ENCODE results near the gene CSH1.
"Not testable (repeated sequence)": the region's sequence is repeated elsewhere in the genome, so short reads cannot be mapped to it uniquely, and the experiment has no call there.

Gene CSH1

DNA sequence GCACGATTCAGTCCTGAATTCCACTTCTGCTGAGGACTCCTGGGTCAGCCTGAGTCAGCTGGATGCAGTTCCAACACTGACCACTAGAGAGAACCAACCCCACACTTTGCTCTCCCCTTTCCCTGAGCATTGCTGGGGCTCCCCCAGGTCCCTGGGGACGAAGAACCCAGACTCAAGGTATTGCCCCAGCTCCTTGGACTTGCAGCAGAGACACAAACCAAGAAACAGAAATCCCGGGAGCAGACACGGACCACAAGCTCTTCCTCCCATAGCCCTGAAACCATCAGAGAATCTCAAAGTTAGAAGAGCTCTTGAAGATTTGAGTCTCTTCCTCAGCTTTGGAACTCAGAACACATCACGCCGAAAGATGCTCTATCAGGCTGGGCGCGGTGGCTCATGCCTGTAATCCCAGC is 22.9 kb upstream of the CSH1 start:
- Histone ChIP-seq H3K4me2 (ENCODE audit: insufficient read depth, low read length) (no peak overlapping the region), H3K4me1 (ENCODE audit: insufficient read depth, low read length) (0 out of 2 replicates have a peak, but pooled peaks cover 2% of the 10 kb centered on the region)
- peak; percentile 98 for ATAC-seq (ENCODE audit: insufficient read depth, low read depth)

DNA sequence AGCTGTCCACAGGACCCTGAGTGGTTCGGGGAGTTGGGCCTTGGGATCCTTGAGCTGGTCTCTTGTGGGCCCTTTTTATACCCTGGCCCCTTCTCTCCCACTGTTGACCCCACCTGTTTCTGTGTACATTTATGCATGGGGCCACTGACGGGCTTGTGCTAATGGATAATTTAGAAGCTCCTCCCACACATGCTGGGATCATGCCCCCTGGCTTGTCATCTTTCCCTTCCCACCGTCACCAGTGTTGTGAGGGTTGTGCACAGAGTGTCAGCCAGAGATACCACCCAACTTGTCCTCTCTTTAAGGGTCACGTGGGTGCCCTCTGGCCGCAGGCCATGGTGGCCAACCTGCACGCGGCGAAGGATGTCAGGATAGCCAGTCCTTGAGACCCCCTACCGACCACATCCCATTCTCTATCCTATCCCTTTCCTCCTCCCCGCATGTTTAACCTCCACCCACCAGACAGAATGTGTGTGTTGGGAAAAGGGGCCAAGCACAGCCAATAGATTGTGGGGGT is 22.5 kb upstream of the CSH1 start, which contains the start of gene GH1:
GH1 (minus strand) TSS at position 51 of the 517 bp plus-strand sequence. CDS start 63 bp downstream, outside the sequence.
- H2AFZ ChIP-seq (ENCODE audit: low read depth, low read length); H3K4me1 ChIP-seq (ENCODE audit: insufficient read depth, low read length); H3K79me2 ChIP-seq (ENCODE audit: insufficient read depth, low read length); H3K4me2 ChIP-seq (ENCODE audit: insufficient read depth, low read length); H3K36me3 ChIP-seq (ENCODE audit: insufficient read depth, low read length); H3K27ac ChIP-seq (ENCODE audit: low read length); H3K4me3 ChIP-seq (ENCODE audit: low read depth in 1 of 2, low read length in 2 of 2); H3K9ac ChIP-seq (ENCODE audit: low read depth, low read length); H4K20me1 ChIP-seq (ENCODE audit: insufficient read depth, low read length); H3K27me3 ChIP-seq (ENCODE audit: insufficient read depth, low read length, poor library complexity); DNase-seq; H3K9me3 ChIP-seq (ENCODE audit: insufficient read depth, low read length, severe bottlenecking); ATAC-seq (ENCODE audit: insufficient read depth, low read depth): not testable (repeated sequence)

More for the DNA sequence above, 22.9 kb upstream of the CSH1 start:
- H3K4me3 ChIP-seq (ENCODE audit: low read depth in 1 of 2, low read length in 2 of 2): no peak overlapping the region
- H2AFZ ChIP-seq (ENCODE audit: low read depth, low read length): no peak overlapping the region
- TF ChIP-seq, protein P1, sequence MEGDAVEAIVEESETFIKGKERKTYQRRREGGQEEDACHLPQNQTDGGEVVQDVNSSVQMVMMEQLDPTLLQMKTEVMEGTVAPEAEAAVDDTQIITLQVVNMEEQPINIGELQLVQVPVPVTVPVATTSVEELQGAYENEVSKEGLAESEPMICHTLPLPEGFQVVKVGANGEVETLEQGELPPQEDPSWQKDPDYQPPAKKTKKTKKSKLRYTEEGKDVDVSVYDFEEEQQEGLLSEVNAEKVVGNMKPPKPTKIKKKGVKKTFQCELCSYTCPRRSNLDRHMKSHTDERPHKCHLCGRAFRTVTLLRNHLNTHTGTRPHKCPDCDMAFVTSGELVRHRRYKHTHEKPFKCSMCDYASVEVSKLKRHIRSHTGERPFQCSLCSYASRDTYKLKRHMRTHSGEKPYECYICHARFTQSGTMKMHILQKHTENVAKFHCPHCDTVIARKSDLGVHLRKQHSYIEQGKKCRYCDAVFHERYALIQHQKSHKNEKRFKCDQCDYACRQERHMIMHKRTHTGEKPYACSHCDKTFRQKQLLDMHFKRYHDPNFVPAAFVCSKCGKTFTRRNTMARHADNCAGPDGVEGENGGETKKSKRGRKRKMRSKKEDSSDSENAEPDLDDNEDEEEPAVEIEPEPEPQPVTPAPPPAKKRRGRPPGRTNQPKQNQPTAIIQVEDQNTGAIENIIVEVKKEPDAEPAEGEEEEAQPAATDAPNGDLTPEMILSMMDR (IDR thresholded peaks at IDR 0.05; ENCODE audit: borderline replicate concordance, extremely low read depth, low read length, poor library complexity, severe bottlenecking): peak; percentile 95
- TF ChIP-seq EZH2 (IDR thresholded peaks at IDR 0.05; ENCODE audit: borderline replicate concordance, low read depth, low read length, severe bottlenecking): no peak
- H3K9me3 ChIP-seq (ENCODE audit: insufficient read depth, low read length, severe bottlenecking): no peaks in the 10 kb centered on the region
- H3K27ac ChIP-seq (ENCODE audit: low read length): no peak overlapping the region
- no peaks in the 10 kb centered on the region for H4K20me1 ChIP-seq (ENCODE audit: insufficient read depth, low read length)
- peak; percentile 72 for DNase-seq
- H3K79me2 ChIP-seq (ENCODE audit: insufficient read depth, low read length): no peaks in the 10 kb centered on the region
- H3K27me3 ChIP-seq (ENCODE audit: insufficient read depth, low read length, poor library complexity): peaks cover 2% of the 10 kb centered on the region
- no peaks in the 10 kb centered on the region for H3K36me3 ChIP-seq (ENCODE audit: insufficient read depth, low read length)
- no peak overlapping the region for H3K9ac ChIP-seq (ENCODE audit: low read depth, low read length)

DNA sequence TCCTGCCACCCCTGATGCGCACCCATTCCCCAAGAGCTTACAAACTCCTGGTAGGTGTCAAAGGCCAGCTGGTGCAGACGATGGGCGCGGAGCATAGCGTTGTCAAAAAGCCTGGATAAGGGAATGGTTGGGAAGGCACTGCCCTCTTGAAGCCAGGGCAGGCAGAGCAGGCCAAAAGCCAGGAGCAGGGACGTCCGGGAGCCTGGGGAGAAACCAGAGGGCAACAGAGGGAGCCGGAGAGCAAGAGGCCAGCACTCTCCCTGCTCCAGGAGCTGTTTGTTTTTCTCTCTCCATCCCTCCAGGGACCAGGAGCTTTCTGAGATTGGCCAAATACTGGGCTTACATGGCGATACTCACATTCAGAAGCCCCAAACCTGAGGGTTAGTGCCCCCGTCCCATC is 21.9 kb upstream of the CSH1 start:
- Histone ChIP-seq H3K27ac (ENCODE audit: low read length) (no peak overlapping the region), H2AFZ (ENCODE audit: low read depth, low read length) (no peak overlapping the region), H3K4me3 (ENCODE audit: low read depth in 1 of 2, low read length in 2 of 2) (no peak overlapping the region), H3K4me2 (ENCODE audit: insufficient read depth, low read length) (no peak overlapping the region), H4K20me1 (ENCODE audit: insufficient read depth, low read length) (no peaks in the 10 kb centered on the region), H3K9ac (ENCODE audit: low read depth, low read length) (no peak overlapping the region), H3K79me2 (ENCODE audit: insufficient read depth, low read length) (no peaks in the 10 kb centered on the region), H3K4me1 (ENCODE audit: insufficient read depth, low read length) (0 out of 2 replicates have a peak, but pooled peaks cover 2% of the 10 kb centered on the region), H3K36me3 (ENCODE audit: insufficient read depth, low read length) (no peaks in the 10 kb centered on the region), H3K9me3 (ENCODE audit: insufficient read depth, low read length, severe bottlenecking) (no peaks in the 10 kb centered on the region), H3K27me3 (ENCODE audit: insufficient read depth, low read length, poor library complexity) (peaks cover 2% of the 10 kb centered on the region)
- DNase-seq: no peak
- no peak for ATAC-seq (ENCODE audit: insufficient read depth, low read depth)
- TF ChIP-seq, protein P1 (IDR thresholded peaks at IDR 0.05; ENCODE audit: borderline replicate concordance, extremely low read depth, low read length, poor library complexity, severe bottlenecking): peak; percentile 5
- no peak for TF ChIP-seq EZH2 (IDR thresholded peaks at IDR 0.05; ENCODE audit: borderline replicate concordance, low read depth, low read length, severe bottlenecking)

DNA sequence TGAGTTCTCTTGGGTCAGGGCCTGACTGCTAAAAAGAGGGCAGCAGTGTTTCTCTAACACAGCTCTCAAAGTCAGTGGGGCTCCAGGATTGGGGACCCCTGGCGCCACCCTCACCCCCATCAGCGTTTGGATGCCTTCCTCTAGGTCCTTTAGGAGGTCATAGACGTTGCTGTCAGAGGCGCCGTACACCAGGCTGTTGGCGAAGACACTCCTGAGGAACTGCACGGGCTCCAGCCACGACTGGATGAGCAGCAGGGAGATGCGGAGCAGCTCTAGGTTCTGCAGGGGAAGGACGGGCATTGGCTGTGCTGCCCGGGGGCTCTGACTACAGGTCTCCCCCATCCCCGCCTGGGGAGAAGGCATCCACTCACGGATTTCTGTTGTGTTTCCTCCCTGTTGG is 21.3 kb upstream of the CSH1 start:
- H3K4me2 ChIP-seq (ENCODE audit: insufficient read depth, low read length): no peak overlapping the region
- H3K27ac ChIP-seq (ENCODE audit: low read length): no peak overlapping the region
- H3K36me3 ChIP-seq (ENCODE audit: insufficient read depth, low read length): no peaks in the 10 kb centered on the region
- H4K20me1 ChIP-seq (ENCODE audit: insufficient read depth, low read length): no peaks in the 10 kb centered on the region
- no peak for TF ChIP-seq EZH2 (IDR thresholded peaks at IDR 0.05; ENCODE audit: borderline replicate concordance, low read depth, low read length, severe bottlenecking)
- TF ChIP-seq, protein P1 (IDR thresholded peaks at IDR 0.05; ENCODE audit: borderline replicate concordance, extremely low read depth, low read length, poor library complexity, severe bottlenecking): no peak
- H3K9me3 ChIP-seq (ENCODE audit: insufficient read depth, low read length, severe bottlenecking): no peaks in the 10 kb centered on the region
- ATAC-seq (ENCODE audit: insufficient read depth, low read depth) (no peak), DNase-seq (no peak)
- H3K79me2 ChIP-seq (ENCODE audit: insufficient read depth, low read length): no peaks in the 10 kb centered on the region
- H2AFZ ChIP-seq (ENCODE audit: low read depth, low read length): no peak overlapping the region
- 0 out of 2 replicates have a peak, but pooled peaks cover 2% of the 10 kb centered on the region for H3K4me1 ChIP-seq (ENCODE audit: insufficient read depth, low read length)
- H3K4me3 ChIP-seq (ENCODE audit: low read depth in 1 of 2, low read length in 2 of 2): no peak overlapping the region
- H3K9ac ChIP-seq (ENCODE audit: low read depth, low read length): no peak overlapping the region
- peaks cover 2% of the 10 kb centered on the region for H3K27me3 ChIP-seq (ENCODE audit: insufficient read depth, low read length, poor library complexity)

DNA sequence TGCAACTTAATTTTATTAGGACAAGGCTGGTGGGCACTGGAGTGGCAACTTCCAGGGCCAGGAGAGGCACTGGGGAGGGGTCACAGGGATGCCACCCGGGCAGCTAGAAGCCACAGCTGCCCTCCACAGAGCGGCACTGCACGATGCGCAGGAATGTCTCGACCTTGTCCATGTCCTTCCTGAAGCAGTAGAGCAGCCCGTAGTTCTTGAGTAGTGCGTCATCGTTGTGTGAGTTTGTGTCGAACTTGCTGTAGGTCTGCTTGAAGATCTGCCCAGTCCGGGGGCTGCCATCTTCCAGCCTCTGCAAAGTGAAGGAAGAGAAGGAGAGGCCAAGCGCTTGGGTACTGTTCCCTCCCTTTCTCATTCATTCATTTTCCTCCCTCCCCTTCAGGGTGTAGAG is 20.8 kb upstream of the CSH1 start:
- H3K36me3 ChIP-seq (ENCODE audit: insufficient read depth, low read length); H4K20me1 ChIP-seq (ENCODE audit: insufficient read depth, low read length); H3K4me1 ChIP-seq (ENCODE audit: insufficient read depth, low read length); H3K4me2 ChIP-seq (ENCODE audit: insufficient read depth, low read length); H3K9me3 ChIP-seq (ENCODE audit: insufficient read depth, low read length, severe bottlenecking); H3K27ac ChIP-seq (ENCODE audit: low read length); H3K27me3 ChIP-seq (ENCODE audit: insufficient read depth, low read length, poor library complexity); ATAC-seq (ENCODE audit: insufficient read depth, low read depth); H3K4me3 ChIP-seq (ENCODE audit: low read depth in 1 of 2, low read length in 2 of 2); H2AFZ ChIP-seq (ENCODE audit: low read depth, low read length); H3K79me2 ChIP-seq (ENCODE audit: insufficient read depth, low read length); H3K9ac ChIP-seq (ENCODE audit: low read depth, low read length); DNase-seq: not testable (repeated sequence)

Measured in DND-41 (cell line).